ENCODE measurements around the gene PIGR.
"Not testable (repeated sequence)": the region's sequence is repeated elsewhere in the genome, so short reads cannot be mapped to it uniquely, and the experiment has no call there.

Gene PIGR

GRCh38 chr1:206933333-206933945 lies 12.8 kb downstream of the PIGR start:
- DNase-seq (ENCODE audit: low spot score), result no peak

GRCh38 chr1:206932177-206932576 lies 14.1 kb downstream of the PIGR start:
- DNase-seq (ENCODE audit: low spot score), result no peak

GRCh38 chr1:206931709-206932108 lies 14.6 kb downstream of the PIGR start:
- DNase-seq (ENCODE audit: low spot score), result no peak

- no peak for DNase-seq (ENCODE audit: low spot score)
Observed at GRCh38 chr1:206930210-206930798, 16.0 kb downstream of the PIGR start.

GRCh38 chr1:206929524-206929923 lies 16.7 kb downstream of the PIGR start:
- no peak for DNase-seq (ENCODE audit: low spot score)

GRCh38 chr1:206926286-206926685 lies 20.0 kb downstream of the PIGR start:
- DNase-seq (ENCODE audit: low spot score), result no peak

- DNase-seq (ENCODE audit: low spot score), result peak; percentile 42
Observed at GRCh38 chr1:206925106-206925736, 21.0 kb downstream of the PIGR start.

- no peak for DNase-seq (ENCODE audit: low spot score)
Observed at GRCh38 chr1:206924592-206925105, 21.6 kb downstream of the PIGR start.

- DNase-seq (ENCODE audit: low spot score), result not testable (repeated sequence)
Observed at GRCh38 chr1:206923961-206924557, 22.2 kb downstream of the PIGR start.

GRCh38 chr1:206923009-206923960 lies 23.0 kb downstream of the PIGR start:
- DNase-seq (ENCODE audit: low spot score), result no peak

- DNase-seq (ENCODE audit: low spot score), result no peak
Observed at GRCh38 chr1:206922524-206922923, 23.7 kb downstream of the PIGR start.

GRCh38 chr1:206921772-206922265 lies 24.4 kb downstream of the PIGR start, which contains the start of gene FCMR:
TSS of gene FCMR (minus strand) at chr1:206921941. CDS start at chr1:206921854, 87 bp downstream.
- DNase-seq (ENCODE audit: low spot score), result no peak

GRCh38 chr1:206918076-206918475 lies 28.2 kb downstream of the PIGR start:
- DNase-seq (ENCODE audit: low spot score), result no peak

- DNase-seq (ENCODE audit: low spot score), result no peak
Observed at GRCh38 chr1:206916000-206916709, 30.1 kb downstream of the PIGR start.

- DNase-seq (ENCODE audit: low spot score), result peak; percentile 45
Observed at GRCh38 chr1:206915030-206915735, 31.1 kb downstream of the PIGR start.

- DNase-seq (ENCODE audit: low spot score), result no peak
Observed at GRCh38 chr1:206913766-206914537, 32.3 kb downstream of the PIGR start.

GRCh38 chr1:206912445-206913095 lies 33.7 kb downstream of the PIGR start:
- peak; percentile 81 for DNase-seq (ENCODE audit: low spot score)

GRCh38 chr1:206911064-206911663 lies 35.1 kb downstream of the PIGR start:
- peak; percentile 70 for DNase-seq (ENCODE audit: low spot score)
